ENCODE results near the gene PRKCZ. TPM values are rescaled to one million over a fixed set of nuclear protein-coding genes. Genes with fewer than 3 reads are reported as not detected.

The PRKCZ gene
- total RNA-seq, 2 donors from 2014 or later = 50.4 to 72.2 TPM

- H3K4me1 ChIP-seq = no peaks in the 10 kb centered on the region
- H3K9me3 ChIP-seq = no peaks in the 10 kb centered on the region
- no peak overlapping the region for H3K9ac ChIP-seq (ENCODE audit: low read depth in 2 of 2, low read length in 2 of 2)
- no peak overlapping the region for H3K27ac ChIP-seq
- DNase-seq = no peak
- intact Hi-C loops (cut with DNase I) = loop anchor here (10.0 kb wide), 1 partner anchor 208 kb away; no protein-coding TSS in a partner anchor
- H3K36me3 ChIP-seq = no peaks in the 10 kb centered on the region
- no peak for TF ChIP-seq CTCF (IDR thresholded peaks at IDR 0.05)
- H3K4me3 ChIP-seq = no peak overlapping the region
- no peaks in the 10 kb centered on the region for H3K27me3 ChIP-seq
Measured at GRCh38 chr1:2172551-2173146, 122.4 kb downstream of the PRKCZ start.

- Histone ChIP-seq H3K4me3 (no peak overlapping the region), H3K36me3 (no peaks in the 10 kb centered on the region), H3K27ac (no peak overlapping the region), H3K4me1 (no peaks in the 10 kb centered on the region), H3K9ac (ENCODE audit: low read depth in 2 of 2, low read length in 2 of 2) (no peak overlapping the region), H3K27me3 (no peaks in the 10 kb centered on the region), H3K9me3 (no peaks in the 10 kb centered on the region)
- TF ChIP-seq CTCF (IDR thresholded peaks at IDR 0.05) = no peak
- DNase-seq = no peak
- intact Hi-C loops (cut with DNase I) = loop anchor here (10.0 kb wide), 1 partner anchor 209 kb away; no protein-coding TSS in a partner anchor
Measured at GRCh38 chr1:2173546-2174347, 123.5 kb downstream of the PRKCZ start.

GRCh38 chr1:2174348-2175054 is 124.3 kb downstream of the PRKCZ start:
- TF ChIP-seq CTCF (IDR thresholded peaks at IDR 0.05) = peak; percentile 73
- H3K4me3 ChIP-seq = peak overlapping the region; percentile 2
- peak; percentile 51 for DNase-seq
- no peaks in the 10 kb centered on the region for H3K9me3 ChIP-seq
- H3K9ac ChIP-seq (ENCODE audit: low read depth in 2 of 2, low read length in 2 of 2) = peak overlapping the region in 1 of 2 donors; percentile 30
- H3K36me3 ChIP-seq = no peaks in the 10 kb centered on the region
- intact Hi-C loops (cut with DNase I) = loop anchor here (10.0 kb wide), 1 partner anchor 210 kb away; no protein-coding TSS in a partner anchor
- H3K27ac ChIP-seq = no peak overlapping the region
- H3K27me3 ChIP-seq = no peaks in the 10 kb centered on the region
- H3K4me1 ChIP-seq = no peaks in the 10 kb centered on the region

GRCh38 chr1:2175055-2175414 is 124.8 kb downstream of the PRKCZ start:
- no peaks in the 10 kb centered on the region for H3K36me3 ChIP-seq
- H3K27ac ChIP-seq = no peak overlapping the region

More at GRCh38 chr1:2175055-2175414, 124.8 kb downstream of the PRKCZ start:
- Histone ChIP-seq H3K4me1 (no peaks in the 10 kb centered on the region), H3K27me3 (no peaks in the 10 kb centered on the region), H3K9me3 (no peaks in the 10 kb centered on the region), H3K9ac (ENCODE audit: low read depth in 2 of 2, low read length in 2 of 2) (peak overlapping the region in 1 of 2 donors; percentile 12), H3K4me3 (no peak overlapping the region)
- TF ChIP-seq CTCF (IDR thresholded peaks at IDR 0.05) = no peak
- intact Hi-C loops (cut with DNase I) = loop anchor here (10.0 kb wide), 1 partner anchor 210 kb away; no protein-coding TSS in a partner anchor
- DNase-seq = no peak

Measured in colonic mucosa (tissue), 4 donors.